ENCODE results near the gene MX2. TPM values are rescaled to one million over a fixed set of nuclear protein-coding genes. Genes with fewer than 3 reads are reported as not detected.

The MX2 gene
- total and polyA plus RNA-seq, 10 of the 15 experiments (the other 5 are each of a cell fraction or from before 2014, with no cell fraction given): 10.5 to 167 (median 46.1) TPM

DNA sequence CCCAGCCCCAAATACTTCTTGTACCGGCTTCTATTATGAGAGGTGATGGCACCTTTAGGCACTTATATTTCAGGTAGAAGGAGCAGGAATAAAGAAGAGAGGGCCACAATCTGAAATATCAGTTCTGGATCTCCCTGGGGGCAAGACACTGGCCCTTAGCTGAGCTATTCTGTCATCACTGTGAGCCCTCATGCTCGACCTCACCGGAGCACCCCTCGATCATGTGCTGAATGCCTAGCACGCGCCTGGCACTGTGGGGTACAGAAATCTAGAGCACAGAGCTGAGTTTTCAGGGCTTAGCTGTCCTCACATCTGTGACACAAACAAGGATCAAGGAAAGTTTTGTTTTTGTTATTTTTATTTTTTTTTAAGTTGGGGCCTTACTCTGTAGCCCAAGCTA is 56.6 kb downstream of the MX2 start:
- Histone ChIP-seq H3K27me3 (replicated peaks in 1 of 2; ENCODE audit: control insufficient read depth in 2 of 2, insufficient read depth in 2 of 2, low read length in 1 of 2) (no peaks in the 10 kb centered on the region), H3K9ac (ENCODE audit: control insufficient read depth, insufficient read depth, low read length) (no peak overlapping the region), H3K4me1 (ENCODE audit: control insufficient read depth, insufficient read depth, low read length) (peaks cover 10% of the 10 kb centered on the region), H2AFZ (ENCODE audit: control insufficient read depth, low read depth, low read length) (no peak overlapping the region), H3K4me2 (ENCODE audit: control insufficient read depth, insufficient read depth) (no peak overlapping the region), H3K4me3 (no peak overlapping the region), H3K9me3 (replicated peaks; ENCODE audit: control insufficient read depth, insufficient read depth, low read length) (no peaks in the 10 kb centered on the region; the same call in 2 of the 3 replicates), H4K20me1 (ENCODE audit: control insufficient read depth, insufficient read depth) (no peaks in the 10 kb centered on the region), H3K27ac (ENCODE audit: control insufficient read depth, insufficient read depth) (no peak overlapping the region), H3K79me2 (ENCODE audit: control insufficient read depth, insufficient read depth, low read length) (no peaks in the 10 kb centered on the region), H3K36me3 (ENCODE audit: control insufficient read depth in 2 of 2, insufficient read depth in 2 of 2, low read length in 1 of 2) (no peaks in the 10 kb centered on the region)
- CTCF ChIA-PET: interaction anchor here (1.2 to 2.1 kb wide), 7 partner anchors 9 to 135 kb away, joined by 3 to 9 read pairs (median 5); no protein-coding TSS in a partner anchor
- RAD21 ChIA-PET (ENCODE audit: unreplicated experiment): interaction anchor here (0.6 to 1.7 kb wide), 5 partner anchors 43 to 135 kb away, joined by 3 to 10 read pairs (median 4); no protein-coding TSS in a partner anchor
- DNase-seq (ENCODE audit: low read depth, low spot score) (no peak), ATAC-seq (no peak), FAIRE-seq (no peak)
- 98% methylated on average over 3 of the region's 6 CpGs for WGBS (ENCODE audit: insufficient coverage, insufficient replicate concordance, low lambda C conversion rate, missing lambda C conversion rate)
- SMC1A ChIA-PET (ENCODE audit: uncharacterized antibody, unreplicated experiment): interaction anchor here (0.6 to 3.0 kb wide), 8 partner anchors 13 to 559 kb away, joined by 3 to 10 read pairs (median 5); no protein-coding TSS in a partner anchor
- intact Hi-C loops (cut with micrococcal nuclease; ENCODE audit: unreplicated experiment): no loop called here
- BruUV-seq (replicated peaks): no TSS peak
- TF ChIP-seq ZNF24 (IDR thresholded peaks at IDR 0.05) (no peak), RELA (IDR thresholded peaks at IDR 0.05; ENCODE audit: borderline replicate concordance, partially characterized antibody) (no peak), KDM1A (IDR thresholded peaks at IDR 0.05; ENCODE audit: borderline replicate concordance) (no peak), TBL1XR1 (IDR thresholded peaks at IDR 0.05; ENCODE audit: low read depth, low read length) (no peak), JUNB (IDR thresholded peaks at IDR 0.05) (no peak), EZH2 (IDR thresholded peaks at IDR 0.05; ENCODE audit: borderline replicate concordance, control insufficient read depth, low read depth, low read length) (no peak), CHD2 (IDR thresholded peaks at IDR 0.05; ENCODE audit: borderline replicate concordance, low read depth, low read length) (no peak), GATAD2B (conservative IDR thresholded peaks at IDR 0.05; ENCODE audit: low read depth) (no peak), NRF1 (conservative IDR thresholded peaks at IDR 0.05; ENCODE audit: low read depth, low read length) (no peak), FOXM1 (IDR thresholded peaks at IDR 0.05; ENCODE audit: low read depth, low read length) (no peak), IRF4 (IDR thresholded peaks at IDR 0.05; ENCODE audit: low read depth, low read length) (no peak), NBN (IDR thresholded peaks at IDR 0.05) (no peak), SMARCA5 (IDR thresholded peaks at IDR 0.05) (no peak), MTA2 (IDR thresholded peaks at IDR 0.05; ENCODE audit: low read depth) (no peak)
- in situ Hi-C loops (cut with MboI): no loop called here
- POLR2A ChIA-PET: interaction anchor here (2.0 to 2.1 kb wide), 2 partner anchors 8 to 49 kb away, joined by 7 to 9 read pairs; partner anchors contain the start of gene MX1

All from GM12878 (cell line).